CD4-positive, alpha-beta T cell treated with Interleukin-17A for 1 hour (primary cell): ENCODE data around the gene C13orf42.
A peak's percentile ranks its signal among the peaks of the same experiment; 100 is the strongest.
"Not testable (repeated sequence)": the region's sequence is repeated elsewhere in the genome, so short reads cannot be mapped to it uniquely, and the experiment has no call there.

Source experiments
- DNase-seq: peaks from one replicate; pipeline ENCODE4 v3.0.0-alpha.2; 2020

C13orf42 gene

GRCh38 chr13:51118809-51119431, 7.8 kb upstream of the C13orf42 start:
- no peak for DNase-seq

DNA sequence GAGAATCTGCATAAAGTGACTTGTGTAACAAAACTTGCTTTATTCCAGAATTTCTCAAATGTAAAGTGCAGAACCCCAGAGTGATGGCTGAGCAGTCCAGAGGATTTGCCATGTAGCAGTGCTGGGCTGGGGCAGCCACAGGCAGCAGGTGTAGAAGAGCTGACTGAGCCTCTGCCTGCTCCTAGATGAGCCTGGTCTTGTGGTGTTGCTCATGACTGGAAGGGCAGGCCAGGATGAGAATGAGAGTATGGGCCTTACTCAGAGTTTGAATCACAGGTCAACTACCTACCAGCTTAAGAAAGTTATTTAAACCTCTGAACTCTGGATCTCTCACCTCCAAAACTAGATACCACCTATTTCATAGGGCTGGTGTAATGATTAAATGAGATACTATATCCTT, 2.9 kb upstream of the C13orf42 start:
- DNase-seq = no peak

DNA sequence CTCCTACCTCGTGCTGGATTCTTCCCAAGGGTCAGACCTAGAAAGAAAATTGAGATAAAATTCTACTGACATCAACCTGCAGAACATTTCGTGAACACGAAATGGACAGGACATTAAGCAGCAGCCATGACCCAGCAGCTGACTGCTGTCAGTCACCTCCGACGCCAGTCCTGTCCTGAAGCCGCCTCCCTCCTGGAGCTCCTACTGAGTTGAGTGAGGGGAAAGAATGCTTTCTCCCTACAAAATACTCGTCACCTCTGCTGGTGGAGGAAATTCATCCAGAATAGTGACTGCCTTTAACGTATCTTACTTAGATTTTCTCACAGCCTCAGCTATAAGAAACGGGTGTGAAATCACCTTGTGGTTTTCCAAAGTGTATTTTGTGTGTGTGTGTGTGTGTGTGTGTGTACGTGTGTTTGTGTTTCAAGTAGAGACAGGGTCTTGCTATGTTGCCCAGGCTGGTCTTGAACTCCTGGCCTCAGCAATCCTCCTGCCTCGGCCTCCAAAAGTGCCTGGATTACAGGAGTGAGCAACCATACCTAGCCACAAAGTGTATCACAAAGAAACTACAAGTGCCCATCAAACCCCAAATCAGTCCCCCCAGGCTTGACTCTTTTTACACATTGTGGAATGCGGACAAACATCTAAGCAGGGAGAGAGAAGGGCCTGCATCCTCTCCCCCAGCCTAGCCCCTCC, 2.3 kb upstream of the C13orf42 start:
- no peak for DNase-seq

GRCh38 chr13:51112771-51113170, 1.7 kb upstream of the C13orf42 start:
- DNase-seq = no peak

GRCh38 chr13:51111997-51112396, 923 bp upstream of the C13orf42 start:
- DNase-seq = no peak

- DNase-seq = no peak
Measured at GRCh38 chr13:51107996-51108395, 3.1 kb downstream of the C13orf42 start.

GRCh38 chr13:51105046-51105445, 6.0 kb downstream of the C13orf42 start:
- no peak for DNase-seq

GRCh38 chr13:51101636-51102235, 9.3 kb downstream of the C13orf42 start:
- no peak for DNase-seq

DNA sequence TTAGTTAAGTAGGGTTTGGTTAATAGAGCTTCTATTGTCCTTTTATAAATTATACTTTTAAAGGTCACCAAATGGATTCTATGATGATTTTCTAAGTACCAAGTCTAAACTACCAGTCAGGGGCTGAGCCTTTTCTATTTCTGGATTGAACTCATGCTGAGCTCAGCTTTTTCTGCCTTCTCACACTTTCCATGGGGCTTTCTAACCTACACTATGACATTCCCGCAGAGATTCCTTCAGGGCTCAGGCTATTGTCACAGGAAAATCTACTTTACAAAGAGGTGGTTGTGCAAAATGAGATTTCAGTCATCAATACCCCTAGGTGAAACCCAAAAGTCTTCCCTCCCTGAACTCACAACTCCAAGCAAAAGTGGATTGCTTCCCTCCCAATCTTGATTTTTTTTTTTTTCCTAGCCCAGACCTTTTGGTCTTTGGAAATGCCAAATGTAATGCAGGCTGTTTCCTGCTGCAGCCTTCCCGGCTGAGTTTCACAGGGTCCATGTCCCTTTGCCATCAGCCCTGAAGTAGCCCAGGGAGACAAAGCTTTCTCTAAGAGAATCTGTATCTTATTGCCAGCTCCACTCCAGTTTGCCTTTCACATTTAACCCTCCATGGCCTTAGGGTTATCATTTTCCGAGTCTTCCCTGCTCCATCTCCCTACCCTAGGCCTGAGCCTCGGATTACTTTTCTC, 13.6 kb downstream of the C13orf42 start:
- no peak for DNase-seq

DNA sequence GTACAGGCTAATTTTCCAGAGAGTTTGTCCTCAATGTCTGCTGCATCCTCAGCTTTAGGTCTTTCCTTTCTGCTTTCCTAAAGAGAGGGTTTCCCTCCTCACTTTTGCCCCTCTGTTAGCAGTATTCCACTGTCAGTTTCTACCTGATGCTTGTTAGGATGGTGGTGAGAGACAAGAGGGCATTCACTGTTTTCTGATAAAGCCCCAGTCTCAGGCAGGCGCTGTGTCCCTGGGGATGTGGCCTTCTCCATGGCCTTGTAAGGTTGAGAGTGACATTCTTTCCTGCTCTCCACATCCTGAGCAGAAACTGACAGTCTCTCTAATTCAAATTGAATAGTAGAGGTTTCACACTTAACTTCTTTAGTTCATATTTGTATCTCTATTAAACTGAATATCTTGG, 14.9 kb downstream of the C13orf42 start:
- DNase-seq = no peak

GRCh38 chr13:51093574-51093973, 17.5 kb downstream of the C13orf42 start:
- no peak for DNase-seq

DNA sequence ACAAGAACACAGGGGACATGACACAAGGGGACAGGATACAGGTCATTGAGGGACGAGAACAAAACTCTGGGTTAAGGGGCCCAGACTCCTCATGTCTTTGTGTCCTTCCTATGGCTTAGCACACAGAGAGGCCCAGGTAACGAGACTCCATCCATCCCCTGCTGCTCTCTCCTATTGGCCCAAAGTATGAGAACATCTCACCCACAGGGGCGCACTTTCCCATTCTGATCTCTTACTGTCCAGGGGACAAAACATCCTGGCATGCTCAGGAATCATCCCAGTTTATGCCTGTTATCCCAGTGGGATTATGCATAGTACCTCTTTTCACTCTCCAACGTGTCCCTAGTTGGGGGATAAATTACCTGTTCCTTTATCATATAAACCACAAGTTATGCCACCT, 19.2 kb downstream of the C13orf42 start:
- DNase-seq = no peak

DNA sequence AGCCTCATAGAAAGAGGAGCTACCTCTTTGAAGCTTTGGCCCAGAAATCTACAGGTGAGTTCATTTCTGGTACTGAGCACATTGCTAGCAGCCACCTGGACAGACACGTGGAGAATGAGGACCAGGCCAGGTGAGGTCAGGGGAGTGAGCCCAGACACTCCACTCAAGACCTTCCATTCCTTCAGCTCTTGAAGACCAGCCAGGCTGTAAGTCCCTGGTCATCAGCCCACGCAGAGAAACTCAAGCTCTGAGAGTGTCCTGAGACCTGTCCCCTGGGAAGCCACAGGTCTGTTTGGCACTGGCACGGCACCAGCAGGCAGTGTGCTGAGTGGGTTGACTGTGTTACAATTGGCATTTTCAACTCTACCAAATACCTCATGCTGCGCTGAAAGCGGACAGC, 27.4 kb downstream of the C13orf42 start:
- no peak for DNase-seq

DNA sequence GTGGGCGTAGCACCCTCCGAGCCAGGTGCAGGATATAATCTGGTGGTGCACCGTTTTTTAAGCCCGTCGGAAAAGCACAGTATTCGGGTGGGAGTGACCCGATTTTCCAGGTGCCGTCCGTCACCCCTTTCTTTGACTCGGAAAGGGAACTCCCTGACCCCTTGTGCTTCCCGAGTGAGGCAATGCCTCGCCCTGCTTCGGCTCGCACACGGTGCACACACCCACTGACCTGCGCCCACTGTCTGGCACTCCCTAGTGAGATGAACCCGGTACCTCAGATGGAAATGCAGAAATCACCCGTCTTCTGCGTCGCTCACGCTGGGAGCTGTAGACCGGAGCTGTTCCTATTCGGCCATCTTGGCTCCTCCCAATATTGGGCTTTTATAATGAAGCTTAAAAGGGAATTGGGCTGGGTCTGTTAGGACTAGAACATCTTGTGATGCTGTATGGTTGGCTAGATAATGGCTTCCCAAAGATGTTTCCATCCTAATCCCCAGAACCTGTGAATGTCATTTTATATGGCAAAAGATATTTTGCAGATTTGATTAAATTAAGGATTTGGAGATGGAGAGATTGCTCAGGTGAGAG, 30.5 kb downstream of the C13orf42 start:
- not testable (repeated sequence) for DNase-seq

DNA sequence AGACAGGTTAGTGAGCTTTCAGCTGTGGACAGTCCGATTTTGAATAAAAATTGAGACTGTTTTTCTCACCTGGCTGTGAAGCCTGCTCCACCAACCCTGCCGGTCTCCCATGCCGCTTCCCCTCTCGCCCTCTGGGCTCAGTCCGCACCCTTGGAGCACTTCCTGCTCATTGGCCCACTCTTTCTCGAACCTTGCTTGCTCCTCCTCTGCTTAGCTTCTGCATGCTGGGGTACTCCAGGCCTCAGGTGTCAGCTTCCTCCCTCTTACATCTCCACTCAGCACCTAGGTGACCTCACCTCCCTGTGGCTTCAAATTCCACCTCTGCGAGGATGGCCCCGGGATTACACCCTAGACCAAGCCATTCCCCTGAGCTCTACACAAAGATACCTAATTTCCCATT, 39.6 kb downstream of the C13orf42 start:
- no peak for DNase-seq

- peak; percentile 75 for DNase-seq
Measured at GRCh38 chr13:51070005-51070649, 40.9 kb downstream of the C13orf42 start.

GRCh38 chr13:51068501-51068900, 42.6 kb downstream of the C13orf42 start:
- DNase-seq = no peak

DNA sequence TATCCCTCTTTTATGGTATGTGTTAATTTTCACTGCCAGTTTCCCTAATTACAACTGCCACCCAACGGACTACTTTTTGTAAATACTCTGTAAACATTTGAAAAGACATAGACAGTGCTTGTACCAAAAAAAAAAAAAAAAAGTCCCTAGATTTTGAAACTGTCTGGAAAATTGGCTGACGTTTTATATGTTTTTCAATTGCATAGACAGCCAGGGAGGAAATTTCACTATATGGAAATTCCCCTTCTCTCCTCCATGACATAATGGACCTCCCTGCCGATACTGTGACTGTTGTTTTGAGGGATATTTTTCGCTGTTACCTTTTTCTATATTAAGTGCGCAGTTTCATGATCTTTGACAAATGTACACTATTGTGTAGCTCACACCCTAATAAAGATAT, 43.4 kb downstream of the C13orf42 start:
- DNase-seq = no peak

DNA sequence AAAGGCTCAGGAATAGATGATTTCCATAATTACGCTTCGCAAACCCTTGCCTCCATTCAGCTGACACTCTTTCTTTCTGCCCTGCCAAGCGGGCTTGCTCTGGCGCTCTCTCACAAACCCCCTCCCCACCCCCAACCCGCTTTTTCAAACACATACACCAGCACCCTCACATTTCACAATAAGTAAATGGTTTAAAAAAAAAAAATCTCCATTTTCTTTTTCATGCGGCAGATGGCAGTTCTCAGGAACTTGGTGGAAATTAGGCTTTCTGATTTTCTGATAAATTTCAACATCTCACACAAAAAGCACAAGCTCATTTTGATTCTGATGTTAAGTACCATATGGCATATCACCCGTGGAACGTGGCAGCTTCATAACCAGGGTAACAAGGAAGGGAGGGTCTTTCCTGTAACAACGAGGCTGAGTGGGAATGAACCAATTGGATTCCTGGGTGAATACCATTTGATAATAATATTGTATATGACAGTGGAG, 43.8 kb downstream of the C13orf42 start:
- DNase-seq = no peak

DNA sequence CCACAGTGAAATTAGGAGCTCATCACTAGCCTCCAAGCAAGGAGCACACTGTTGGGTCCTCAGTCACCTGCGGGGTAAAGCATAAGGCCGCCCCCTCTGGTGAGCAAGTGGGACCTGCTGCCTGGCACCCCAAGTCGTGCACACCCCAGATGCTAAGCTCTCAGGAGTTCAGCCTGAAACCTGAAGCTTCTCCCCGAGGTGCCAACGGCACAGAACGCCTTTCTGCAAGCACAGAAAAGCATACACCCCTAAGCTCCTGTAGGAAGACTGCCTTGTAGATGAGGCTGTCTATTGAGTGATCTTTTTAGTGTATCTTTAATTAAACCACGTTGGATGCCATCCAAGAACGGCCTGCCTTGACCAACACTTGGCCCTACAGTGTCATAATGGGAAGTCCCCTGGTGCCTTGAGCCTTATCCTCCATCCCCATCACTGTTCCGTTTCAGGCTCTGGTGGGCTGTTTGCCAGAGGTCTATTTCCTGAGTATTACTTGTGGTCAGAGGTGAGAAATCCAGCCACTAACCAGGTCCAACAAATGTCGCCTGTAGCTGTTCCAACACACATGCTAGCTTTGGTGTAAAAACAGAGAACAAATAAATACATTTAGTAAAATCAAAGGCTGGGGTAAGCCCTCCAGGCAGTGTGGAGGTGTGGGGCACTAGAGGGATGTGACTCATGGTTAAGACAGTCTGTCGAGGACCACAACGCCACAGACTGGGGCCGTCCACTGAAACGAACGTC, 44.8 kb downstream of the C13orf42 start:
- no peak for DNase-seq

DNA sequence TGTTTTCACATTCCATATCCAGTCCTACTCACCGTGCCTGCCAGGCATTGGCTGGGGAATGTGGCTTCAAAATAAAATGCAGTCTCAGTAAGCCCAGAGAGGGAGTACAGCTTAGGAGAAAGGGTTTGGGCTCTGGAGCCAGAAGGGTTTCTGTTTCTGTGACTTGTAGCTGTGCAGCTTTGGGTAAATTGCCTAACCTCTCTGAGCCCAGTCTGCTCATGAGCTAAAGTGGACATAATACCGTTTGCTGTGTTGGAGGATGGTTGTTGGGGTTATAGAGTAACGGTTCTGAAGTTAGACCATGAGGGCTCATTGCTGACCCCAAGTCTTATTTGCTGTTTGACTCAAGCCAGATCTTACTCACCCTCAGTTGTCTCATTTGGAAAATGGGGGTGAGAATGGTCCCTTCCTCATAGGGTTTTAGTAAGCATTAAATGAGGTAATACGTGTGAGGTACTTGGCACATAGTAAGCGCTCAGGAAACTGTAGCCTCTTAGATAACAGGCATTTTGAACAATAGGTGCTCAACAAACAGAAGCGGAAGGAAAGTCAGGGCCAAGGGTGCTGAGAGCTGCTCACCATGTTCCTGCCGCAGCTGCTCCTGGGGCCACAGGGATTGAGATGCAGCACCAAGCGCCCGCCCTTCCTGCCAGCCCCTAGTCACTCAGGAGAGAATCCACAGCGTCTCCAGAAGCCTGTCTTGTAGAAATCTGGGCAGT, 45.5 kb downstream of the C13orf42 start:
- DNase-seq = no peak
